DMS79 treated with DMSO at 0.1 percent for 48 hours (cell line): ENCODE results near the gene SERF2.
A peak's percentile ranks its signal among the peaks of the same experiment; 100 is the strongest.
"Not testable (repeated sequence)": the region's sequence is repeated elsewhere in the genome, so short reads cannot be mapped to it uniquely, and the experiment has no call there.

ENCODE experiments used
- DNase-seq: peaks from one replicate; lab custom pipeline; 2025; lab: John Stamatoyannopoulos, UW

Gene SERF2

DNA sequence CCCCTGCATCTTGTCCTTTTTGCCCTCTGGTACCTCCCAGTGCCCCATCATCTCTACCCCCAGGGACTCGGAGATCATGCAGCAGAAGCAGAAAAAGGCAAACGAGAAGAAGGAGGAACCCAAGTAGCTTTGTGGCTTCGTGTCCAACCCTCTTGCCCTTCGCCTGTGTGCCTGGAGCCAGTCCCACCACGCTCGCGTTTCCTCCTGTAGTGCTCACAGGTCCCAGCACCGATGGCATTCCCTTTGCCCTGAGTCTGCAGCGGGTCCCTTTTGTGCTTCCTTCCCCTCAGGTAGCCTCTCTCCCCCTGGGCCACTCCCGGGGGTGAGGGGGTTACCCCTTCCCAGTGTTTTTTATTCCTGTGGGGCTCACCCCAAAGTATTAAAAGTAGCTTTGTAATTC is 1.5 kb downstream of the SERF2 start:
- DNase-seq, result no peak

DNA sequence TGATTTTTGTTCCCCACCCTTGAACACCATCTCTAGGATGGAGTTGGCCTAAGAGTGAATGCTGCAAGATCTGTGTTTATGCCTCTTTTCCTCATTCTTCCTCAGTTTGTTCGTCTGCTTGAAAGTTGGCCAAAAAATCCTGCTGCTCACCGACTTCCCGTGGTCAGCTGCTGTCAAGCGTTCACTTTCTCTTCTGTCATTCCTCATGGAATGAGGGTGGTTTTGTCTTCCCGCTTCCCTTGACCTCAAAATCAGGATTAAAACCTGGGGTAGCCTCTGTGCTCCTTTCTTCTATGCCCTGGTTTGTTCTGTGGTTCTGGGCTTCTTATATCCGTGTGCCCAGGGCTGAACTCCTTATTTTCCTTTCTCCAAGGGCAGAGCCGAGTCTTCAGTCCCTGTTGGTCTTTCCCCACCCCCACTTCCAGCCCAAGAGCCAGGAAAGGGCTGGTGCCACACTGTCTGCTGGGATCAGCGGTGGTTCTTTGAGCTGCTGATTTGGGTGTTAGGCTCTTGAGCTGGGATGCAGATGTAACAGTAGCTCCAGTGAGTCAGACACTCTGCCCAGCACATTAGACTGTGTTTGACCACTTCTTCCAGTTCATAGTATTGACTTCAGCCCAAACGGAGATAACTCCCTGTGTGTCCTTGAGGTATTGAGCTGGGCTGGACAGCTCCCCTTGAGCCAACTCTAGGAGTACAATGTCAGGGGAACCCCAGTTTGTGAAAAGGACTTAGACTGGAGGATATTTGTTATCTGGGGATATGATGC is 2.3 kb downstream of the SERF2 start:
- no peak for DNase-seq

DNA sequence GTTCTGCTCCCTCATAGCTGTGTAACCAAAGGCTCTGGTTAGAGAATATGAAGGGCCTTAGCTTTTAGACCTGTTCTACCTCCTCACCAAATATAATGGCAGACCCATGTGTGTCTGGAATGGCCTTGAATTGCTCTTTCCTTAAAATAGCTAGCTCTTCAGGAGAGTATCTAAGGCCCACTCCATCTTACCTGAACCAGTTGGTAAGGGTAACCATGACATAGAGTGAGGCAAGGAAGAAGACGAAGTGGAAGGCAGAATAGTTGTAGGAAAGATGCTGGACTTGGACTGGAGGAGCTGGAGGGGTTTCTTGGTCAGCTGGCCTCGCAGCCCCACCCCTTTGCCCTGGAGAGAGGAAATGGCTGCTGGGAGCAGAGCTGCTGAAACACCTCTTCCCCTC is 3.1 kb downstream of the SERF2 start:
- DNase-seq, result no peak

DNA sequence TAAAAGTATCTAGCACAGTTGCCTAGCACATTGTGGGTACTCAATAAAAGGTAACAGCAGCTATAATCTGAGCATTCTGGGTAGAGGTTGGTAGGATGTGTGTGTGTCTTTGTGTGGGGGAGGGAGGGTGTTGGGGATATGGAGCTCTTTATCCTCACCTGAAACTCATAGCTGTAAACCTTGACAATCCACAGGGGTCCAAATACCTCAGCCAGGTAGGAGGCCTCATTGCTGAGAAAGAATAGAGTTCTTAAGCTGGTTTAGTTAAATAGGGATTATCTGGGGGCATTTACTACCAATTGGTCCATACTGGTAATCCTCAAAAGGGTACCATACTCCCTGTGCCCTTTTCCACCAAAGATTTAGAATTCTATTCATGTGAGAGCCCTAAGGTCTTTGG is 3.9 kb downstream of the SERF2 start:
- DNase-seq, result no peak

DNA sequence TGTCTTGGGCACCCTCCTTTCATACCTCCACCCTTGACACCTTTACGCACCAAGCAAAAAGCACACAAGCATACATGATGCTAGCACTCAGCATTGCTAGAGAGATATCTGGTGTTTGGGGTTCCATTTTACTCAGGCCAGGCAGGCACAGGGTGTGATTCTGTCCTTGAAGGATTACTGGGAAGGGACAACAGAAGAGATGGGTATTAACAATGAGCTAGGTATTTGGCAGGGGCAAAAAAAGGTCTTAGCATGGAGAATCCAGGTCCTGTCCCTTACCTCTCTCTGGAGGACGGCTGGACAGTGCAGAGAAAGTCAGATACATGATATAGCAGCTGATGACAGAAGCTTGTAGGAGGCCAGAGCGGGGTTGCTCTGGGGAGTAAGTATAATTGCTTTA is 4.4 kb downstream of the SERF2 start:
- no peak for DNase-seq

DNA sequence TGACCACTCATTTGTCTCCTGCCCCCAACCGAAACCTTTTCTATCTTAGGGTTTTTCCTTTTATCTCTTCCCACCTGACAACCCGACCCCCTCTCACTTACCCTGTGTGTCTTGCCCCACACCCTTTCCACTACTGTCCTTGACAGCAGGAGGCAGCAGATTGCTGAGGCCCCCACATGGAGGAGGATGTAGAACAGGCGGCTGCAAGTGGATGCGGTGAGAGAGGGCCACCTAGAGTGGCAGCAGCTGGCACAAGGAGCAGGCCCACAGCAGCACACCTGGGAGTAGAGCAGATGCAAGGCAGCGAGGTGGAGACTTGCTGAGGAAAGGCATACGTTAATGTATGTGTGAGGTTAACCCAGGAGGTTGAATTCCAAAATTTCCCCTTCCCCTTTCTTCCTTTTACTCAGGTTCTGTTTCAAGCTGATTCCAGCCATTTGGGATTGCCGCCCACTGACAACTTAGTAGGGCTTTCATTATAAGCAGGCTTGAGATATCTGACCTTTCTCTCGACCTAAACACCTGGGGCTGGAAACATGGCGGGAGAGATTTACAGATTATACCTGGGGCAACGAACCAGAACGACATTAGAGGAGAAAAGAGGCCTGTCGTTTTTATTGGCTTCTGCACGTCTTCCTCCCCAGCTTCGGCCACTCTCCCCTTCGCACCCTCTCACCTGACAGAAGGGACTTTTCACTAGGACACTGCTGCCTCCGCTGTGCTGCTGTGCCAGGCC is 7.3 kb downstream of the SERF2 start:
- DNase-seq, result no peak

DNA sequence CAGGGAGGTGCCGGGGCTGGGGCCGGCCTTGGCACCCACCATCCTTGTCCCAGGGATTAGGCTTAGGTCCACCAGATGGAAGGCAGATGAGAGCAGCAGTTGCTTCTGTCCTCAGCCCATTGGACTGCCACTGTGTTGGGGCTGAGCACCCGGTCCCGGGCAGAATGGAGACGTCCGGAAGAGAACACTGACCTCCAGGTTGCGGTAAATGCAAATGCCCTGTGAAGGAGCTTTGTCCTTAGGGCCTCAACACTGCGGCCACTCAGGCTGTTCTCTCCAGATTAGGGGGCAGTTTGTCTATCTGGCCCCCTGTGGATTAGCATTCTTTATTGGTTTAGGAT is 7.8 kb downstream of the SERF2 start, which contains the start of gene SERINC4:
Gene SERINC4, minus strand, starts transcription at position 276 of the 341 bp plus-strand sequence. Its CDS starts 234 bp downstream, at position 42.
- no peak for DNase-seq

DNA sequence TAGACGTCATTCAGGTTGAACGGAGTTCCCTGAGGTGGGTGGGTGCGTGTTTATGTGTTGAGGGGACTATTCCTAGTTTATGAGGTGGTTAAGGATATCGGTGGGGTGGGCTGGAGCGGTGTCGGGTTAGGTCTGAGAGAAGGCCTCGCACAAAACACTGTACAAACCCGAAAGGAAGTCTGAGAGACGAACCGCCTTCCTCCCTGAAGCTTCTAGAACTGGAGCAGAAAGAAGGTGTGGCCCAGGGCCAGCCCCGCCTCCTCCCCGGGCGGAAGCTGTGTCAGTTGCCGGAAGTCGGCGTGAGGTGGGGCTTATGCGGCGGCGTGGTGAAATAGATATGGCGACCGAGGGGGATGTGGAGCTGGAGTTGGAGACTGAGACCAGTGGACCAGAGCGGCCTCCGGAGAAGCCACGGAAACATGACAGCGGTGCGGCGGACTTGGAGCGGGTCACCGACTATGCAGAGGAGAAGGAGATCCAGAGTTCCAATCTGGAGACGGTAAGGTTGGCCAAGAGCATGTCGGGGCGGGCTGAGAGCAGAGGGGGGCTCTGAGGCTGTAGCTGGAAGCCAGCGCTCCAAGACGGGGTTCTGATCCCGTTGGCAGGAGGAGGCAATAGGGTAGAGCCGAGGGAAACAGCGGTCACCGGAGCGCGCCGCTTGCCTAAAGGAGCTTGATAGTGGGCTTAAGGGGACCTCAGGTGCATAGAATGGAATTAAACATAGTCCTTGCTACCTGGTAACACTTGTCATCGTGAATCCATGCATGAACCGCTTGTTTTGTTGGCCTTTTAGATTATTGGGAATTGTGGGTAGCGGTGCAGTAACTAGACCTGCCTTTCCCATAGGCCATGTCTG is 8.4 kb downstream of the SERF2 start, which contains the start of gene HYPK:
Gene HYPK, plus strand, starts transcription at position 314 of the 856 bp plus-strand sequence. Its CDS starts 24 bp downstream, at position 338.
- peak; percentile 67 for DNase-seq

DNA sequence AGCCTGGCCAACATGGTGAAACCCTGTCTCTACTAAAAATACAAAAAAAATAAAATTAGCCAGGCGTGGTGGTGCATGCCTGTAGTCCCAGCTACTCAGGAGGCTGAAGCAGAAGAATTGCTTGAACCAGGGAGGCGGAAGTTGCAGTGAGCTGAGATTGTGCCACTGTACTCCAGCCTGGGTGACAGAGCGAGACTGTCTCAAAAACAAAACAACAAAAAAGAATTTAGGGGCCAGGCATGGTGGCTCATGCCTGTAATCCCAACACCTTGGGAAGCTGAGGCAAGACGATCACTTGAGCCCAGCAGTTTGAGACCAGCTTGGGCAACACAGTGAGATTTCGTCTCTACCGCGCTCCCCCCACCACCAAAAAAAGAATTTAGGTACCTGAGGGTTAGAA is 10.6 kb downstream of the SERF2 start:
- not testable (repeated sequence) for DNase-seq

DNA sequence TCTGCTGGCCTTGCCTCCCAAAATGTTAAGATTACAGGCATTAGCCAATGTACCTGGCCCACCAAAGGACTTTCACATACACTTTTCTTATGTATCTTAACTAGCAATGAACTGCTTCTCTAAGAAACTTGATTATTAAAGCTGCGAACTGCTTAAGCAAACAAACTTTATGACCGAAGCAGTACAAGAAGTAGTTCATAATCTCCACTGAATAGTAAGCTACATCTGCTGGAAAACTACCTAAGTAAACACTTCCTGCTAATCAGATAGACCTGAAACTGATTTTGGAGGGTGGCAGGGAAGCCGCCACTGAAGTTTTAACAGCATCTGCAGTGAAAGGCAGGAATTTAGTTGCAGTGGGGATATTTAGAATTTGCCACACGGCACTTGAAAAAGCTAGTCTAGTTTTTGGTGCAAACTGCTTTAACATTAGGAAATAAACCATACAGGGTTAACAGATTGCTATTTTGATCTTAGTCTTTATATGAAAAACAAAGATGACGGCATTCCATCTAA is 16.4 kb downstream of the SERF2 start:
- no peak for DNase-seq

DNA sequence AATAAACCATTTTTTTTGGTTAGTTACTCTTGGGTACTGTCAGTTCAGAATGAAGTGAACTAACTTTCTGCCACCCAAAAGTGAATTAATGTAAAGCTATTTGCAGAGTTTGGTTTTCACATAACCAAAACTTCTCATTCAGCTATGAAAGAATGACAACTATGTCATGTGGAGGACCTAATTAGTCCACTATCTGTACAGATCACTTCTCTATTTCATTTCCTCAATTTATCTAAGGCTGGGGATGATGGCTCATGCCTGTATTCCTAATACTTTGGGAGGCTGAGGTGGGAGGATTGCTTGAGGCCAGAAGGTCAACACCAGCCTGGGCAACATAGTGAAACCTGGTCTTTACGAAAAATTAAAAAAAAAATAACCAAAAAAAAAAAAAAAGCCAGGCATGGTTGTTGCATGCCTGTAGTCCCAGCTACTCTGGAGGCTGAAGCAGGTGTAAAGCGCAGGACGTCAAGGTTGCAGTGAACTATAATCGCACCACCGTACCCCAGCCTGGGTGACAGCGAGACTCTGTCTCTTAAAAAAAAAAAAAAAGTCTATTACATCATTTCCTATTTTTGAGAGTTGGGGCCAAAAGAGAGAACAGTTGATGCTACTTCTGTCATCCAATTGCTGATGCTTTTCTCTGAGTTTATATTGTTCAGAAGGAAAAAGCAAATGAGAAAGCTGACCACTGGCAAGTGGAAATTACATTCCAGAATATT is 17.0 kb downstream of the SERF2 start:
- no peak for DNase-seq

DNA sequence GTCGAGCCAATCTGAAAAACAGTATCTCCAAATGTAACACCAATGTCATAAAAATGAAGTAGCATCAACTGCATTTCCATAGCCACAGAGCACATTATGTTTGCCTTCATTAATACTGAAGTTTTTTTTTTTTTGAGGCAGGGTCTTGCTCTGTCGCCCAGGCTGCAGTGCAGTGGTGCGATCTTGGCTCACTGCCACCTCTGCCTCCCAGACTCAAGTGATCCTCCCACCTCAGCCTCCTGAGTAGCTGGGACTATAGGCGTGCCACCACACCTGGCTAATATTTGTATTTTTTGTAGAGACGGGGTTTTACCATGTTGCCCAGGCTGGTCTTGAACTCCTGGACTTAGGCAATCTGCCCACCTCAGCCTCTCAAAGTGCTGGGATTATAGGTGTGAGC is 22.9 kb downstream of the SERF2 start:
- not testable (repeated sequence) for DNase-seq

DNA sequence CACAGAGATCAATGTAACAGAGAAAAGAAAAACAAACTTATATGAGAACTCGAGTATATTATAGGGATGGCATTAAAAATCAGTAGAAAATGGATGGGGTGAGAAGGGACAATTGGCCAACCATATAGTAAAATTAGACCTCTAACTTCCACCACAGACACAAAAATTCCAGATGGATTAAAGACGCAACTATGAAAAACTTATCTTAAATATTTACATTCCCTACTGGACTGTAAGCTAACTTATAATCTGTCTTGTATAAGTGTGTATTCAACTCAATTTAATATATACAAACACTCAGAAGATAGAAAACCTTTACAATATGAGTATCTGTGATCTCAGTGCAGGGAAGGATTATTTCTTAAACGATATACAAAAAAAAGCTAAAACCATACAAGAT is 29.4 kb downstream of the SERF2 start:
- DNase-seq, result no peak

DNA sequence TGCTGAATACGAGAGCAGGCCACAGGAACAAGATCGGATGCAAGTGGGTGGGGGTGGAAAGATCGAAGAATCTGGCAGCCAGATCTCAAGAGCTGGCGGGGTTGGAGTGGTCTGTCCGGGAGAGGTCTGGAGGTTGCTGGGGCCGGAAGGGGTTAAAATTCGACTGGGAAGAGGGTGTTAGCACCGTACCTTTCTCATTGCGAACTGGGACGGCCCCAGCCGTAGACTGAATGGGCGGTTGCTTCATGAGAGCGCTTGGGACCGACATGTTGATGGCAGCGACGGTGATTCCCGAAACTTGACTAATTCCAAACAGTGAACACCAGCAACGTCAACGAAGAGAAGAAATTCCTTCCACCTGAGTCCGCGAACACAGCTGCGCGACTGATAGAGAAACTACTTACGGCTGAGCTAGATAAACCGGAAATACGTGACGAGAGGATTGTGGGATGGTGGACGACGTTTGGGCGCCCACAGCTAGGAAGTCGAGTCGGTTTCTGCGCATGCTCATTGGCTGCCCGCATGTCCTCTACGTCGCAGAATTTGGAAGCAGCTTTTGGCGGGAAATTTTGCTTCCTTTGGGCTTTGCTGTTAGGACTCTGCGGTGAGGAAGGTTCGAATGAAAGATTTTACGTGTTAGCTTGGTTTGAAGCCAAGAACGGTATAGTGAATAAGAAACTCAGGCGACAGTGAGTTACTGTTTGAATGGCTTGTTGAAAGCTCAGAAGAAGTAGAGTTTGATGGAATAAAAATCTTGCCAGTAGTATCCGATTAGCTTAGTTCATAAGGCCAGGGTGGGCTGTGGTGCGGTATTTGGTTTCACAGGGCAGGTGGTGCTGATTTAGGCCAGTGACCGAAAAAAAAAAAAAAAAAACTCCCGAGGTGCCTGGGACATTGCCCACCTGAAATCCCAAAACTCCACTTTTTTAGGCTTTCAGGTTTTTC is 32.5 kb downstream of the SERF2 start, which contains the start of gene MFAP1:
Gene MFAP1, minus strand, starts transcription at position 389 of the 945 bp plus-strand sequence. Its CDS starts 121 bp downstream, at position 268.
- peak; percentile 87 for DNase-seq

DNA sequence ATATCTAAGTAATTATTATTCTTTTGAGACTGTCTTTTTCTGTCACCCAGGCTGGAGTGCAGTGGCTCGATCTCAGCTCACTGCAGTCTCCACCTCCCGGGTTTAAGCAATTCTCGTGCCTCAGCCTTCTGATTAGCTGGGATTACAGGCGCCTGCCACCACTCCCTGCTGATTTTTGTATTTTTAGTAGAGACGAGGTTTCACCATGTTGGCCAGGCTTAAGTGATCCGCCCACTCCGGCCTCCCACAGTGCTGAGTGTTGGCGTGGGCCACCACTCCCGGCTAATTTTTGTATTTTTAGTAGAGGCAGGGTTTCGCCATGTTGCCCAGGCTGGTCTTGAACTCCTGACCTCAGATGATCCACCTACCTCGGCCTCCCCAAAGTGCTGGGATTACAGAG is 33.2 kb downstream of the SERF2 start:
- not testable (repeated sequence) for DNase-seq

DNA sequence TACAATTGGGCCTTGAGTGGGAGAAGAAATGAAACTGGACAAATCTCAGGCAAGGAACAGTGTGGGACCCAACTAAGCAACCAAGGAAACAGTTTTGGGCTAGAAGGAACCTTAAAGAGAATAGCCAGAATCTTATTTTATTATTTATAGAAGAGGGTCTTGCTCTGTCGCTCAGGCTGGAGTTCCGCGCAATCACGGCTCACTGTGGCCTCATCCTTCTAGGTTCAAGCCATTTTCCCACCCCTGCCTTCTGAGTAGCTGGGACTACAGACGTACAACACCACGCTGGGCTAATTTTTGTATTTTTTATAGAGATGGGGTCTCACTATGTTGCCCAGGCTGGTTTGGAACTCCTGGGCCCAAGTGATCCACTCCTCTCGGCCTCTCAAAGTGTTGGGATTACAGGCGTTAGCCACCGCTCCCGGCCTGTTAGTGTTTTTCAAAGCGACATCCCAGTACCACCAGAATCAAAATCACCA is 33.9 kb downstream of the SERF2 start:
- no peak for DNase-seq

DNA sequence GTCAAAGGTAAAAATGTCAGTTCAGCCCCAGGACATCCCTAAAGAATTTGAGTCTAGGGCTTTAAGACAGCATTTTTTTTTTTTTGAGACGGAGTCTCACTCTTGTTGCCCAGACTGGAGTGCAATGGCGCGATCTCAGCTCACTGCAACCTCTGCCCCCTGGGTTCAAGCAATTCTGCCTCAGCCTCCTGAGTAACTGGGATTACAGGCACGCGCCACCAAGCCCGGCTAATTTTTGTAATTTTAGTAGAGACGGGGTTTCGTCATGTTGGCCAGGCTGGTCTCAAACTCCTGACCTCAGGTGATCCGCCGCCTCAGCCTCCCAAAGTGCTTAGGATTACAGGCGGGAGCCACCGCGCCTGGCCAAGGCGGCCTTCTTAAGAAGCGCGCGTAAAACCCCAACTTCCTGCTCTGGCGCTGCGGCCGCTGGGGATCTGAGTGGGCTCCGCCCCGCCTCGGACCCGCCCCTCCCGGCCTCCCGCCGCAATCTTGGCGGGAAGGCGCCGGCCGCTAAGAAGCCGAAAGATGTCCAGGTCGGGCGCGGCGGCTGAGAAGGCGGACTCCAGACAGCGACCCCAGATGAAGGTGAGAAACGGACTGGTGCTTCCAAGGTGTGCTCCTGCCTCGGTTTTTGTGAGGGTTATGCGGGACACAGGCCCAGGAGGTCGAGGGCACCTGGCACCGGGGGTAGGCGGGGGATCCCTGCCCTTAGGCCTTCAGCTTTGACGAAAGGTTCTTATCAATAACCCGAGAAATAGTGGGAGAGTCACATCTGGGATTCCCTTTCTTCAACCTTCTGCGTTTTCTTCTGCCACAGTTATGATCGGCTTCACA is 34.6 kb downstream of the SERF2 start, which contains the start of gene WDR76:
Gene WDR76, plus strand, starts transcription at position 495 of the 834 bp plus-strand sequence. Its CDS starts 31 bp downstream, at position 526.
- DNase-seq, result peak; percentile 64

DNA sequence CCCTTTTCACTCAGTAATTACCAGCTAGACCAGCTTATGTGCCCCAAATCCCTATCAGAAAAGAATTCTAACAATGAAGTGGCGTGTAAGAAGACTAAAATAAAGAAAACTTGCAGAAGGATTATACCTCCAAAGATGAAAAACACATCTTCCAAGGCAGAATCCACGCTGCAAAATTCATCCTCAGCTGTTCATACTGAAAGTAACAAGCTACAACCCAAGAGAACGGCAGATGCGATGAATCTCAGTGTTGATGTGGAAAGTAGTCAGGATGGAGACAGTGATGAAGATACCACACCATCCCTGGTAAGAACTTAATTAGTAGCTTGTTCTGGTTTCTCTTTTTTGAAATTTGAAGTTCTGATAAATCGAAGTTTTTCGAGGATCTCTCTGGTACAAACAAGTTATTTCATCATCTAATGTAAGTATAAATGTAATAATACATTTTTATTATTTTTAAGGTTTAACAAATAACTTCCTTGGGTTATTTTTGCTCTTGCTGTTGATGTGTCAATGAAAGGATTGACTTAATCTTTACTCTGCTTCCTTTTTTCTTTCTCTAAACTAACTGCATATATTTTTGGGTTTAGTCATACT is 36.0 kb downstream of the SERF2 start:
- DNase-seq, result no peak
